K562 (cell line): ENCODE results near the gene GLCCI1. TPM values are rescaled to one million over a fixed set of nuclear protein-coding genes. Genes with fewer than 3 reads are reported as not detected.

ENCODE experiments used
- ATAC-seq: fragments of 200-7000 bp; cut with Tn5 transposase; 3 replicates; pipeline ENCODE4 v1.9.1; 2020; ENCODE audit warnings: moderate library complexity
- BruUV-seq: library from RNA; stranded (reverse); fragments of 400-500 nt; replicated peaks from 2 replicates; lab custom pipeline; 2021; lab: Mats Ljungman, UMichigan
- CTCF ChIA-PET: fragments of 300-600 bp; formaldehyde crosslinking; extraction: SDS; loops from one replicate; lab custom pipeline; 2021; ENCODE audit warnings: low intra/inter-chr PET ratio; lab: Yijun Ruan, JAX
- POLR2A ChIA-PET: fragments of 300-600, 350-650 bp; sonication (Branson Sonifier 250); formaldehyde crosslinking; extraction: SDS; loops from one replicate; lab custom pipeline; 2021; ENCODE audit warnings: antibody characterized with exemption, inconsistent platforms; lab: Yijun Ruan, JAX
- DNase-seq, 4 experiments: peaks; one replicate each; pipeline versions ENCODE4 v3.0.0 to v3.0.0-alpha.2; 2011 to 2018; ENCODE audit warnings: low spot score in 3 of 4, mixed read lengths in 3 of 4; ENCODE audit errors: extremely low read depth in 1 of 4
- FAIRE-seq: peaks from 2 replicates; lab custom pipeline; 2011; peaks lifted over from hg19 to GRCh38; lab: Jason Lieb, UNC
- H2AFZ ChIP-seq: 2 replicates; pipeline ENCODE4 v1.6.0; 2011; ENCODE audit warnings: low read depth, low read length, control low read depth, inconsistent platforms
- H3K27ac ChIP-seq: fragments of 200-600 bp; 3 replicates; pipeline ENCODE4 v1.8.0; 2011; ENCODE audit warnings: low read depth, mild to moderate bottlenecking, control low read depth, inconsistent platforms, low read length, moderate library complexity, mixed read lengths; ENCODE audit errors: extremely low read depth
- H3K27me3 ChIP-seq, 2 experiments: fragments of 300-600 bp in 1 of 2; 2 replicates in 1 of 2; 3 replicates in 1 of 2; pipeline versions ENCODE4 v1.6.0 to v1.8.0; 2011; ENCODE audit warnings: inconsistent platforms in 2 of 2, low read length in 2 of 2, mild to moderate bottlenecking in 1 of 2, mixed read lengths in 1 of 2, moderate library complexity in 1 of 2; ENCODE audit not compliant: control insufficient read depth in 2 of 2, insufficient read depth in 2 of 2
- H3K36me3 ChIP-seq: fragments of 300-600 bp; 3 replicates; pipeline ENCODE4 v1.8.0; 2011; ENCODE audit warnings: mild to moderate bottlenecking, low read length, inconsistent platforms; ENCODE audit not compliant: control insufficient read depth, insufficient read depth
- H3K4me1 ChIP-seq, 2 experiments: fragments of 200-600 bp in 1 of 2; replicated peaks in 1 of 2; 2 replicates in 1 of 2; 3 replicates in 1 of 2; pipeline versions ENCODE4 v1.5.1 to v1.8.0; 2011; ENCODE audit warnings: inconsistent platforms in 2 of 2, low read length in 2 of 2, mild to moderate bottlenecking in 1 of 2, mixed read lengths in 1 of 2, moderate library complexity in 1 of 2; ENCODE audit not compliant: control insufficient read depth in 2 of 2, insufficient read depth in 2 of 2
- H3K4me2 ChIP-seq: 2 replicates; pipeline ENCODE4 v1.6.1; 2011; ENCODE audit warnings: low read length, control low read depth, inconsistent platforms, mixed read lengths; ENCODE audit not compliant: insufficient read depth
- H3K4me3 ChIP-seq: fragments of 200-600 bp; sonication (generic), shearing (Covaris generic); 2 replicates; pipeline ENCODE4 v1.5.1; 2016; ENCODE audit warnings: control low read depth, inconsistent platforms
- H3K79me2 ChIP-seq: fragments of 200-600 bp; 3 replicates; pipeline ENCODE4 v1.8.0; 2011; ENCODE audit warnings: low read length, inconsistent platforms; ENCODE audit not compliant: control insufficient read depth, insufficient read depth
- H3K9ac ChIP-seq, 2 experiments: 2 replicates each; pipeline versions ENCODE4 v1.6.0 to v1.6.1; 2011; ENCODE audit warnings: low read depth in 2 of 2, low read length in 2 of 2, control low read depth in 1 of 2, inconsistent platforms in 1 of 2, mild to moderate bottlenecking in 1 of 2, mixed read lengths in 1 of 2; ENCODE audit not compliant: insufficient read depth in 1 of 2
- H3K9me1 ChIP-seq: one replicate; pipeline ENCODE4 v1.6.0; 2011; ENCODE audit warnings: inconsistent platforms, mild to moderate bottlenecking, low read length, moderate library complexity; ENCODE audit not compliant: control insufficient read depth, insufficient read depth
- H3K9me3 ChIP-seq: replicated peaks from 2 replicates; pipeline ENCODE4 v1.5.1; 2011; ENCODE audit warnings: low read depth, low read length, inconsistent platforms; ENCODE audit not compliant: control insufficient read depth, insufficient read depth
- H4K20me1 ChIP-seq: replicated peaks from 2 replicates; pipeline ENCODE4 v1.6.1; 2011; ENCODE audit warnings: low read length, inconsistent platforms, mixed read lengths; ENCODE audit not compliant: control insufficient read depth, insufficient read depth
- CREB1 ChIP-seq, 2 experiments: sonication (generic) in 1 of 2; formaldehyde crosslinking in 1 of 2; IDR thresholded peaks; 2 replicates each; pipeline versions ENCODE4 v1.6.1 to v1.8.0; 2012 to 2022; ENCODE audit warnings: inconsistent platforms in 1 of 2, mild to moderate bottlenecking in 1 of 2, missing genetic modification reagents in 1 of 2, moderate library complexity in 1 of 2
- CTBP1 ChIP-seq: fragments of 450-650 bp; IDR thresholded peaks from 2 replicates; pipeline ENCODE4 v1.6.1; 2016; ENCODE audit warnings: borderline replicate concordance
- GABPB2 ChIP-seq: fragments of 250-450 bp; sonication (Bioruptor Pico); conservative IDR thresholded peaks from 2 replicates; pipeline ENCODE4 v1.5.1; 2021; ENCODE audit warnings: mild to moderate bottlenecking
- IRF2 ChIP-seq: sonication (generic); formaldehyde crosslinking; IDR thresholded peaks from 2 replicates; pipeline ENCODE4 v1.8.1; 2022; ENCODE audit warnings: mild to moderate bottlenecking, missing genetic modification reagents
- MAFF ChIP-seq: IDR thresholded peaks from 2 replicates; pipeline ENCODE4 v1.6.1; 2012; ENCODE audit warnings: low read length, improper control_type of control experiment
- MCM2 ChIP-seq: fragments of 450-650 bp; IDR thresholded peaks from 2 replicates; pipeline ENCODE4 v1.6.1; 2017; ENCODE audit warnings: low read depth, mild to moderate bottlenecking
- MIER1 ChIP-seq: fragments of 450-650 bp; IDR thresholded peaks from 2 replicates; pipeline ENCODE4 v1.6.1; 2016; ENCODE audit warnings: antibody characterized with exemption, mild to moderate bottlenecking, low read depth
- PTBP1 ChIP-seq: fragments of 200-400 bp; formaldehyde crosslinking; IDR thresholded peaks from 2 replicates; pipeline ENCODE4 v1.6.1; 2017; ENCODE audit warnings: low read depth, low read length
- RBM15 ChIP-seq: fragments of 200-400 bp; formaldehyde crosslinking; IDR thresholded peaks from 2 replicates; pipeline ENCODE4 v1.6.1; 2018; ENCODE audit warnings: mild to moderate bottlenecking, low read length, moderate library complexity; ENCODE audit not compliant: insufficient read depth
- SOX6 ChIP-seq: fragments of 450-650 bp; IDR thresholded peaks from 2 replicates; pipeline ENCODE4 v1.6.1; 2014; ENCODE audit warnings: mild to moderate bottlenecking
- TBL1XR1 ChIP-seq, 2 experiments: IDR thresholded peaks; 2 replicates each; pipeline ENCODE4 v1.6.1; 2012; ENCODE audit warnings: improper control_type of control experiment in 2 of 2, low read length in 2 of 2, mild to moderate bottlenecking in 1 of 2
- XRCC3 ChIP-seq: fragments of 450-650 bp; IDR thresholded peaks from 2 replicates; pipeline ENCODE4 v1.6.1; 2017; ENCODE audit warnings: mild to moderate bottlenecking, moderate library complexity
- ZFP30 ChIP-seq: fragments of 250-450 bp; sonication (Bioruptor Pico); IDR thresholded peaks from 2 replicates; pipeline ENCODE4 v1.8.0; 2022; ENCODE audit warnings: moderate library complexity, mild to moderate bottlenecking, inconsistent platforms, borderline replicate concordance
- ZMIZ1 ChIP-seq, 2 experiments: fragments of 150-350 bp in 1 of 2; IDR thresholded peaks; 2 replicates each; pipeline ENCODE4 v1.6.1; 2012 to 2016; ENCODE audit warnings: low read depth in 2 of 2, low read length in 2 of 2, mild to moderate bottlenecking in 1 of 2, moderate library complexity in 1 of 2
- ZNF263 ChIP-seq: sonication (generic); formaldehyde crosslinking; IDR thresholded peaks from 2 replicates; pipeline ENCODE4 v1.8.0; 2022; ENCODE audit warnings: mild to moderate bottlenecking, missing genetic modification reagents, borderline replicate concordance
- ZNF699 ChIP-seq: fragments of 250-450 bp; sonication (Bioruptor Pico); IDR thresholded peaks from 2 replicates; pipeline ENCODE4 v1.8.0; 2021; ENCODE audit warnings: mild to moderate bottlenecking, moderate library complexity; ENCODE audit not compliant: insufficient replicate concordance
- WGBS: fragments of 100-300 bp; shearing (Covaris generic); methylation state at CpG from one replicate; pipeline ENCODE4 v1.1.6; 2016; ENCODE audit warnings: low coverage, mixed read lengths; ENCODE audit not compliant: insufficient coverage; ENCODE audit errors: missing lambda C conversion rate; 5-methylcytosine and 5-hydroxymethylcytosine counted together
- in situ Hi-C: fragments of 300-500 bp; cut with MboI; formaldehyde crosslinking; loops from 4 replicates; pipeline ENCODE4 v1.15.0; 2018; ENCODE audit warnings: inconsistent platforms, mixed read lengths
- intact Hi-C: fragments of 100-400 bp; cut with micrococcal nuclease; formaldehyde crosslinking; loops from 2 replicates; pipeline ENCODE4 v1.14.2; 2022
- polyA plus RNA-seq, 8 experiments: library from polyadenylated mRNA; depleted of rRNA in 4 of 8; stranded (reverse) in 5 of 8; unstranded in 3 of 8; fragments of >200 nt; fragmentation: Nextera tagmentation in 2 of 8; fragmentation: Illumina TruSeq in 1 of 8; extraction: Ambion mirVana in 2 of 8; extraction: Trizol in 1 of 8; gene quantifications; 2 replicates each; pipeline versions ENCODE4 v1.2.1 to v1.2.3, GENCODE V29; 2011 to 2014; ENCODE audit warnings: inconsistent platforms in 1 of 8, missing spikeins in 1 of 8
- total RNA-seq, 7 experiments: library from RNA; depleted of rRNA in 6 of 7; stranded (reverse); fragments of >200 nt in 6 of 7; fragmentation: Illumina TruSeq in 2 of 7; extraction: Trizol in 2 of 7; gene quantifications; 2 replicates each; pipeline versions ENCODE4 v1.2.1 to v1.2.3, GENCODE V29; 2011 to 2021; ENCODE audit warnings: low replicate concordance in 1 of 7

Gene GLCCI1
- total and polyA plus RNA-seq, 9 of the 15 experiments (the other 6 are each of a cell fraction or from before 2014, with no cell fraction given): 2.7 to 11.9 (median 7.2) TPM

GRCh38 chr7:8114175-8114574, 145.6 kb downstream of the GLCCI1 start (continued):
- no peak for TF ChIP-seq CTBP1
- no peak for TF ChIP-seq XRCC3
- no peak for TF ChIP-seq TBL1XR1 (IDR thresholded peaks at IDR 0.05; ENCODE audit: low read length in 2 of 2)
- TF ChIP-seq ZFP30 (CRISPR knock-in tag): no peak
- no peak for TF ChIP-seq MCM2

- Histone ChIP-seq H2AFZ (no peak overlapping the region), H4K20me1 (no peaks in the 10 kb centered on the region), H3K79me2 (no peaks in the 10 kb centered on the region), H3K27ac (no peak overlapping the region), H3K4me1 (peaks cover 0 to 3% of the 10 kb centered on the region in 2 experiments; a peak in 1 of 5 replicates), H3K4me2 (no peak overlapping the region), H3K9me3 (no peaks in the 10 kb centered on the region), H3K9ac (no peak overlapping the region), H3K27me3 (no peaks in the 10 kb centered on the region), H3K9me1 (no peaks in the 10 kb centered on the region), H3K4me3 (no peak overlapping the region), H3K36me3 (no peaks in the 10 kb centered on the region)
- no peak for ATAC-seq
- POLR2A ChIA-PET: interaction anchor here (0.6 to 0.7 kb wide), 3 partner anchors 9 to 176 kb away, joined by 3 read pairs; no protein-coding TSS in a partner anchor
- no peak for DNase-seq
- intact Hi-C loops: loop anchor here (10.0 kb wide), 1 partner anchor 179 kb away; no protein-coding TSS in a partner anchor
- peak; percentile 56 for FAIRE-seq
- in situ Hi-C loops: no loop called here
- CTCF ChIA-PET: no interaction called here
- BruUV-seq: no TSS peak
- 45% methylated on average over 3 of the region's 3 CpGs for WGBS
- TF ChIP-seq ZNF263 (CRISPR knock-in tag) (no peak), SOX6 (no peak), IRF2 (CRISPR knock-in tag) (no peak), RBM15 (no peak), PTBP1 (no peak), MIER1 (no peak), MAFF (no peak), GABPB2 (CRISPR knock-in tag) (no peak), CREB1 (IDR thresholded peaks at IDR 0.05) (no peak), CREB1 (CRISPR knock-in tag; IDR thresholded peaks at IDR 0.05) (no peak), ZMIZ1 (IDR thresholded peaks at IDR 0.05; ENCODE audit: low read depth in 2 of 2, low read length in 2 of 2) (no peak), ZNF699 (no peak)
Measured at GRCh38 chr7:8115547-8116402, 147.2 kb downstream of the GLCCI1 start.
